UCSD-AML1 (cell line): ENCODE results near the gene KCNMA1.
A peak's percentile ranks its signal among the peaks of the same experiment; 100 is the strongest.

Source experiments
- DNase-seq: peaks from one replicate; lab custom pipeline; 2025; ENCODE audit not compliant: unreplicated experiment; lab: John Stamatoyannopoulos, UW

KCNMA1 gene

GRCh38 chr10:77286531-77287508, 350.8 kb downstream of the KCNMA1 start:
- no peak for DNase-seq

- no peak for DNase-seq
Measured at GRCh38 chr10:77285529-77286182, 352.0 kb downstream of the KCNMA1 start.

GRCh38 chr10:77284797-77285196, 352.8 kb downstream of the KCNMA1 start:
- no peak for DNase-seq

GRCh38 chr10:77283326-77283725, 354.3 kb downstream of the KCNMA1 start:
- DNase-seq, result no peak

GRCh38 chr10:77282163-77282562, 355.4 kb downstream of the KCNMA1 start:
- no peak for DNase-seq

- DNase-seq, result no peak
Measured at GRCh38 chr10:77281719-77282118, 355.9 kb downstream of the KCNMA1 start.

GRCh38 chr10:77279207-77279606, 358.4 kb downstream of the KCNMA1 start:
- DNase-seq, result no peak

- DNase-seq, result no peak
Measured at GRCh38 chr10:77274046-77274795, 363.4 kb downstream of the KCNMA1 start.

GRCh38 chr10:77269163-77269562, 368.4 kb downstream of the KCNMA1 start:
- DNase-seq, result no peak

- DNase-seq, result no peak
Measured at GRCh38 chr10:77268721-77269120, 368.9 kb downstream of the KCNMA1 start.

- DNase-seq, result no peak
Measured at GRCh38 chr10:77267703-77268675, 369.6 kb downstream of the KCNMA1 start.

GRCh38 chr10:77266242-77266641, 371.4 kb downstream of the KCNMA1 start:
- no peak for DNase-seq

- no peak for DNase-seq
Measured at GRCh38 chr10:77264527-77264926, 373.1 kb downstream of the KCNMA1 start.

- peak; percentile 15 for DNase-seq
Measured at GRCh38 chr10:77264107-77264506, 373.5 kb downstream of the KCNMA1 start.

- DNase-seq, result no peak
Measured at GRCh38 chr10:77263700-77264099, 373.9 kb downstream of the KCNMA1 start.

- DNase-seq, result no peak
Measured at GRCh38 chr10:77261146-77261545, 376.5 kb downstream of the KCNMA1 start.

- DNase-seq, result no peak
Measured at GRCh38 chr10:77259171-77259874, 378.3 kb downstream of the KCNMA1 start.

- no peak for DNase-seq
Measured at GRCh38 chr10:77256346-77256745, 381.3 kb downstream of the KCNMA1 start.

- DNase-seq, result no peak
Measured at GRCh38 chr10:77253556-77254064, 384.0 kb downstream of the KCNMA1 start.
